ENCODE measurements around the gene SLC24A4.

SLC24A4 gene

DNA sequence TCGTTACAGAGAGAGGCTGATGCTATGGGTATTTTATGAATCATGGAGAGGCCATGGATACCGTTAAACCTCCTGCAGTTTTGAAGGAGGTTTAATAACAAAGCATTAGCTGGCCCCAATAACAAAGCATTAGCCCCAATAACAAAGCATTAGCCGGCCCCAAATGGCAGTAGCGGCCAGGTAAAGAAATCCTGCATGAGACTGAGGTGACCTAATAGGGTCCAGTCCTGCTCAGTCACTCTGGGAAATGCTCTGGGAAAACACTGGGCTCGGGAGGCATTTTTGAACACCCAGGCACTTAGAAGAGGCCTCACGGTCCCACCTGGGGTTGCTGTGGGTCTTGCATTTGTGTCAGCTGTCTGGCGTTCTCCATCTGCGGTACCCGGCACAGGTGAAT, 189.8 kb downstream of the SLC24A4 start:
- H3K4me3 ChIP-seq (replicated peaks in 1 of 2; ENCODE audit: low read depth in 2 of 2, low read length in 2 of 2): peak overlapping the region; percentile 40 to 70
- TF ChIP-seq, protein P1, sequence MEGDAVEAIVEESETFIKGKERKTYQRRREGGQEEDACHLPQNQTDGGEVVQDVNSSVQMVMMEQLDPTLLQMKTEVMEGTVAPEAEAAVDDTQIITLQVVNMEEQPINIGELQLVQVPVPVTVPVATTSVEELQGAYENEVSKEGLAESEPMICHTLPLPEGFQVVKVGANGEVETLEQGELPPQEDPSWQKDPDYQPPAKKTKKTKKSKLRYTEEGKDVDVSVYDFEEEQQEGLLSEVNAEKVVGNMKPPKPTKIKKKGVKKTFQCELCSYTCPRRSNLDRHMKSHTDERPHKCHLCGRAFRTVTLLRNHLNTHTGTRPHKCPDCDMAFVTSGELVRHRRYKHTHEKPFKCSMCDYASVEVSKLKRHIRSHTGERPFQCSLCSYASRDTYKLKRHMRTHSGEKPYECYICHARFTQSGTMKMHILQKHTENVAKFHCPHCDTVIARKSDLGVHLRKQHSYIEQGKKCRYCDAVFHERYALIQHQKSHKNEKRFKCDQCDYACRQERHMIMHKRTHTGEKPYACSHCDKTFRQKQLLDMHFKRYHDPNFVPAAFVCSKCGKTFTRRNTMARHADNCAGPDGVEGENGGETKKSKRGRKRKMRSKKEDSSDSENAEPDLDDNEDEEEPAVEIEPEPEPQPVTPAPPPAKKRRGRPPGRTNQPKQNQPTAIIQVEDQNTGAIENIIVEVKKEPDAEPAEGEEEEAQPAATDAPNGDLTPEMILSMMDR (IDR thresholded peaks at IDR 0.05; ENCODE audit: low read depth, low read length): no peak
- DNase-seq (ENCODE audit: low read depth in 2 of 2): no peak

DNA sequence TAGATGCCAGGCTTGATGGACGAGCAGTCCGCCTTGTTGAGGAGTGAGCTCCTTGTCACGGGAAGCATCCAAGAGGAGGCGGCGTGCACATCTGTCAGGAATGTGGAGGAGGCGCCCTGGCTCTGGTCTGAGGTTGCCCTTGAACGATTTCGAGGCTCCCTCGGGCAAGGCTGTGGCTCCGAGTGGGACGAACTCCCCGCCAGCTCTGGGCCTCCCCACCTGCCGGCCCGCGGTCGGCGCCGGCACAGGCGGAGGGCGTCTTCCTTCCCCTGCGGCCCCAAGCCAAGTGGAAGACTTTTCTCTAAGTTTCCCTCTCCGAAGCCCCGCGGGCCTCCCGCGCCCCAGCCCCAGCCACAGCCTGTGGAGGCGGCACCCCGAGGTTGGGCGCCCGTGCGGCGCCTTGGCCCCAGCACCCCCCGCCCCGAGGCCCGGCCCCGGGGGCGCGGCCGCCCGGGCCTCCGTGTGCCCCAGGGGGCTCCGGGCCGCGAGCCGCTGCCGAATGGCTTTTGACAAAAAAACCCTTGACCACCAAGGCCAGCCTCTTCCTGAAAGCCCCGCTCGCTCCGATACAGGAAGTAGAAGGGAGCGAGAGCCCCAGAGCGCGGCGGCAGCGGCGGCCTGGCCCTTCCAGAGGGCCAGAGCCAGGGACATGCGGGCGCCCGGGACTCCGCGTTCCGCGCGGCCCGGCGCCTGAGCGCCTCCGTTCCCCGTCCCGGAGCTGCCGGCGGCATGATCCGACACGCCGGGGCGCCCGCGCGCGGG, 190.4 kb downstream of the SLC24A4 start, which contains the start of gene RIN3:
RIN3 (plus strand) TSS at position 578 of the 762 bp plus-strand sequence; CDS start at position 730, 152 bp downstream.
- peak within 1 kb of the TSS; percentile 70 to 76 for H3K4me3 ChIP-seq (replicated peaks in 1 of 2; ENCODE audit: low read depth in 2 of 2, low read length in 2 of 2)
- TF ChIP-seq, protein P1 (IDR thresholded peaks at IDR 0.05; ENCODE audit: low read depth, low read length): no peak
- peak; percentile 59 to 73 for DNase-seq (ENCODE audit: low read depth in 2 of 2)

DNA sequence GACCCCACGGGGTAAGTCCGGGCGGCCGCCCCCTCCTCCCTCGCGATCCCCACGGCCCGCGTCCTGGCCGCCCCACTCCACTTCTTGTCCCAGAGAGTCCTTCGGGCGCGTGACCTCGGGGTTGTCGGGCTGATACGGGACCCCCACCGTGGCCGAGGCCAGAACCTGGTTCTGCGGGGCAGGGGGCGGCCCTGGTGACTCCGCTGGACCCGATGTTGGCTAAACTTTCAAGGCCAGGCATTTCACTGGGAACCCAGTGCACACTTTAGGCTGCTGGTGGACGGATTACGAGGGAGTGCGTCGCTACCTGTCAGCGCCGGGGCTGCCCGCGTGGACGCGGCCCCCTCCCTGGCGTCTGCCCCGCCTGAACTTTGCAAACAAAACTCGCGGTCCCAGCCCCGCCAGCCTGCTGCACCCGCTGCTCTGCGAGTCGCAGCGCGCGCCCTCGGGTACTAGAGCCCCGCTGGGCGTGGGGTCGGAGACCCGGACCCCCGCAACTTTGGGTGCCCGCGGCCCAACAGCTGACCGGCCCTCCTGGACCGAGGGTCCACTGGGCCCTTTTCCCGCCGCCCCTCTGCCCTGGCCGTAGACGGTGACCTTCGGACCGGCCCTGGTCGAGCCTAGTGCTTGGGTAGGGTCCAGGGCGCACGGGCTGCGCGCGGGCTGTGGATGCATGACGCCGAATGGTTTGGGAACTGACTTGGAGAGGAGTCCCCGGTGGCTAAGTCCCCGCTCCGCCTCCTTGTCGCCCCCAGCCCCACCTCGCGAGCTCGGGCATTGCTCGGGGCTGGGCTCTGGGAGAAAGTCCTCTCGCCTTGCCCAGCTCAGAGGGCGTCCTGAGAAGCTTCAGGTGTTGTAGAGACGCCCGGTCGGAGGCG, 191.2 kb downstream of the SLC24A4 start:
- TF ChIP-seq, protein P1 (IDR thresholded peaks at IDR 0.05; ENCODE audit: low read depth, low read length): no peak
- peak; percentile 35 to 40 for DNase-seq (ENCODE audit: low read depth in 2 of 2)
- H3K4me3 ChIP-seq (replicated peaks in 1 of 2; ENCODE audit: low read depth in 2 of 2, low read length in 2 of 2): peak overlapping the region; percentile 70 to 76

DNA sequence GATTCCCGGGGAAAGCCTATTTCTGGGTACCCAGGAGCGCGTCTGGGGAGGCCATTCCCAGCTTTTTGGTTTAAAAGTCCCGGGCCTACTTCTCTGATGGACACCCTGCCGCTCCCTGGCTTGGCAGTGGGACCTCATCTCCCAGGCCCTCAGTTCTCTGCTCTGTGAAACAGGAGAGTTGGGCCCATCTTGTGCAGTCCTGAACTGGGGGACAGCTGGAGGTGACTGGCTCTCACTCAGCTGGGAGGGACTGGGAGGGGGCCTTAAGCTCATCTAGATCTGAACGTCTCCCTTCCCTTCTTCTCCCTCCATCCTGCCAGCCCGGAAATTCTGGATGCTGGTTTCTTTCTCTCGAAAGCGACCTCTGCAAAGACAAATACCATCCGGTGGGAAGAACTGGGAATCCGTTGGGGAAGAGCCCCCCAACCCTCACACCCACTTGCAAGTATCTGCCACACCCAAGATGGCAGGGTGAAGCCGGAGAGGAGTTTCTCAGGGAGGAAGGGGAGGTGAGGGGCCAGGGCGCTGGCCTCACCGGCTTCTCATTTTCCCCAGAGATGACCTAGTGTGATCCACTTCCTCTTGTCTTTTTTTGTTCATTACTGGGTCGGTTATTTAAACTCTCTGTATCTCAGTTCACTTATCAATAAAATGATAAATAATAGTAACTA, 192.0 kb downstream of the SLC24A4 start:
- peak overlapping the region; percentile 70 to 76 for H3K4me3 ChIP-seq (replicated peaks in 1 of 2; ENCODE audit: low read depth in 2 of 2, low read length in 2 of 2)
- no peak for DNase-seq (ENCODE audit: low read depth in 2 of 2)
- TF ChIP-seq, protein P1 (IDR thresholded peaks at IDR 0.05; ENCODE audit: low read depth, low read length): no peak

DNA sequence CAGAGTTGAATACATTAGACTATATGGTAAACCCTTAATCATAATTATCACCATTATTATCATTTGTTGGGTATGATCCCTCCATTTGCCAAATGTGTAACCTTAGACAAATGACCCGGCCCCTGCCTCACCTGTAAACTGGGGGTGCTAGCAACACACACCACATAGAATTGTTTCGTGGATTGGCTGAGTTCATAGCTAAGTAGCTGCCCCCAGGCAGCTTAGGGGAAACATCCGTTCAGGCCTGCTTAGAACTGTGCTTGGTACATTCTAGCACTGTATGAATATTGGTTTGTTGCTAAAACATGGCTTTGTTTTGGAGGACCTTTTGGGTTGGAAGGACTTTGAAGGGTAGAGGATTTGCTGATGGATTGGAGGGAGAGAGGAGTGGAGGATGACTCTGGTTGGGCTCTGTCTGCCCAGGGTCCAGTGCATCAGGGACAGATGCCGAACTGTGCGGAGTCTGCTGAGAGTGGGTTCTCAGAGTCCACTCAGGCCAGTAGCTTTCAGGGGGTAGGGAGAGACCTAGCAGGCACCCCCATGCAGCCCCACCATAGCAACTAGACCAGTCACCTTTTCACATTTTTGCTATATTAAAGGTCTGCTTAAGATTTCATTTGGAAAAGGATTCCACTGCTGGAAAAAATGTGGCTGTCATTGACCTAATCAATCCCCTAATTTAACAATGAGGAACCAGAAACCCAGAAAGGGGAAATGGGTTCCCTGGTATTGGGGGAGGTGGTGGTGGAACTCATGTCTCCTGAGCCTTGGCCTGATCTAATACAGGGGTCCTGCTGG, 192.8 kb downstream of the SLC24A4 start:
- H3K4me3 ChIP-seq (replicated peaks in 1 of 2; ENCODE audit: low read depth in 2 of 2, low read length in 2 of 2): no peak overlapping the region
- TF ChIP-seq, protein P1 (IDR thresholded peaks at IDR 0.05; ENCODE audit: low read depth, low read length): no peak
- DNase-seq (ENCODE audit: low read depth in 2 of 2): no peak
